NT2/D1 (cell line): Measurements from ENCODE around the gene GLIS1.

Source experiments
- DNase-seq: peaks from one replicate; pipeline ENCODE4 v3.0.0-alpha.2; 2011; ENCODE audit warnings: low read depth, low spot score
- H3K27me3 ChIP-seq: 2 replicates; pipeline ENCODE4 v1.6.0; 2011; ENCODE audit warnings: mild to moderate bottlenecking; ENCODE audit not compliant: insufficient read length, insufficient read depth
- H3K36me3 ChIP-seq: 2 replicates; pipeline ENCODE4 v1.6.1; 2011; ENCODE audit warnings: mild to moderate bottlenecking, low read length, mixed read lengths; ENCODE audit not compliant: insufficient read depth, insufficient read length
- H3K4me1 ChIP-seq: 2 replicates; pipeline ENCODE4 v1.5.1; 2011; ENCODE audit not compliant: insufficient read depth, insufficient read length
- H3K4me3 ChIP-seq: 2 replicates; pipeline ENCODE4 v1.5.1; 2011; ENCODE audit warnings: low read depth; ENCODE audit not compliant: insufficient read length
- H3K9ac ChIP-seq: 2 replicates; pipeline ENCODE4 v1.6.0; 2011; ENCODE audit warnings: low read depth; ENCODE audit not compliant: insufficient read length
- H3K9me3 ChIP-seq: 2 replicates; pipeline ENCODE4 v1.5.1; 2011; ENCODE audit warnings: mild to moderate bottlenecking, low read length; ENCODE audit not compliant: insufficient read depth
- SUZ12 ChIP-seq: IDR thresholded peaks from 2 replicates; pipeline ENCODE4 v1.6.1; 2011; ENCODE audit not compliant: insufficient read length, insufficient read depth; ENCODE audit errors: extremely low read depth
- YY1 ChIP-seq: IDR thresholded peaks from 2 replicates; pipeline ENCODE4 v1.6.1; 2011; ENCODE audit not compliant: insufficient read length, insufficient read depth
- ZNF274 ChIP-seq: IDR thresholded peaks from 2 replicates; pipeline ENCODE4 v1.6.1; 2011; ENCODE audit warnings: mild to moderate bottlenecking, low read depth, low read length

The GLIS1 gene

DNA sequence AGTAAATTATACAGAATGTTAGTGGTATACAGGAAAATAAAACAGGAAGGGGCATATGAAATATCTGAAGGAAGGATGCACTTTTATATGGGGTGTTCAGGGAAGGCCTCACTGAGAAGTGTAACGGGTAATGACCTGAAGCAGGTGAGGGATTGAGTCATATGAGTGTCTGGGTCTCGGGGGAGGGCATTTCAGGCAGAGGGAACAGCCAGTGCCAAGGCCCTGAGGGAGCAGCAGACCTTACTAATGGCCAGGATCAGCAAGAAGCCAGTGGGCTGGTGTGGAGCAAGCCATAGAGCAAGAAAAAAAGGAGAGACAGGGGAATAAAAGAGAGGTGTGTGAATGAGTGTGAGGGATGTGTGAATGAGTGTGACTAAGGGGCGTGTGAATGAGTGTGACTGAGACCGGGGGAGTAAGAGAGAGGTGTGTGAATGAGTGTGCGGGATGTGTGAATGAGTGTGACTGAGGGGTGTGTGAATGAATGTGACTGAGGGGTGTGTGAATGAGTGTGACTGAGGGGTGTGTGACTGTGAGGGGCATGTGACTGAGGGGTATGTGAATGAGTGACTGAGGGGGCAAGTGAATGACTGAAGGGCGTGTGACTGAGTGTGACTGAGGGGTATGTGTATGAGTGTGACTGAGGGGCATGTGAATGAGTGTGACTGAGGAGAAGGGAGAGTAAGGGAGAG lies 107.2 kb downstream of the GLIS1 start:
- H3K9me3 ChIP-seq: no peaks in the 10 kb centered on the region
- TF ChIP-seq SUZ12: no peak
- no peak for TF ChIP-seq ZNF274
- TF ChIP-seq YY1: no peak
- no peaks in the 10 kb centered on the region for H3K27me3 ChIP-seq
- H3K9ac ChIP-seq: no peak overlapping the region
- peaks cover 9% of the 10 kb centered on the region for H3K4me1 ChIP-seq
- no peak for DNase-seq
- H3K36me3 ChIP-seq: no peaks in the 10 kb centered on the region
- no peak overlapping the region for H3K4me3 ChIP-seq

- H3K4me3 ChIP-seq: no peak overlapping the region
- H3K9ac ChIP-seq: no peak overlapping the region
- no peak for DNase-seq
- H3K36me3 ChIP-seq: no peaks in the 10 kb centered on the region
- no peak for TF ChIP-seq YY1
- no peak for TF ChIP-seq SUZ12
- no peak for TF ChIP-seq ZNF274
- no peaks in the 10 kb centered on the region for H3K9me3 ChIP-seq
- peaks cover under 1% of the 10 kb centered on the region for H3K4me1 ChIP-seq
- no peaks in the 10 kb centered on the region for H3K27me3 ChIP-seq
Measured at GRCh38 chr1:53629101-53629691, 109.8 kb downstream of the GLIS1 start.

- Histone ChIP-seq H3K27me3 (no peaks in the 10 kb centered on the region), H3K9ac (no peak overlapping the region), H3K4me1 (no peaks in the 10 kb centered on the region), H3K4me3 (no peak overlapping the region), H3K9me3 (no peaks in the 10 kb centered on the region), H3K36me3 (no peaks in the 10 kb centered on the region)
- DNase-seq: no peak
- TF ChIP-seq ZNF274: no peak
- no peak for TF ChIP-seq YY1
- no peak for TF ChIP-seq SUZ12
Measured at GRCh38 chr1:53628286-53628955, 110.5 kb downstream of the GLIS1 start.

DNA sequence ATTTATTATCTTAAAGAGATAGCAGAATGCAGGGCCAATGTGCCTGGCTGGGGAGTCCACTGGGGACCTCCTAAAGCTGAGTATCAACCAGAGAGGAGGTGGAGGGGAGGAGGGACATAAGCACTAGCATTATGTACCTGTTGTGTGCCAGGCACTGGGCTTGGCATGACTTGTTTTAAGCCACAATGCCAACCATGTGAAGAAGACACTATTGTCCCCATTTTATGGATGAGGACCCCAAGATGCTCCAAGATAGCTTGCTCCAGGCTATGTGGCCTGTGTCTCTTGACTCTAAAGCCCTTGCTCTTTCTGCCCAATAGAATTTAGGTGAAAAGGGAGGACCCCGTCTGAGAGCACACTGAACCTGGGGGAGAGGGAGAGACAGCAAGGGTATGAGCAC lies 111.3 kb downstream of the GLIS1 start:
- no peak overlapping the region for H3K4me3 ChIP-seq
- no peak overlapping the region for H3K9ac ChIP-seq
- H3K27me3 ChIP-seq: no peaks in the 10 kb centered on the region
- TF ChIP-seq SUZ12: no peak
- no peak for TF ChIP-seq ZNF274
- TF ChIP-seq YY1: no peak
- no peaks in the 10 kb centered on the region for H3K4me1 ChIP-seq
- no peaks in the 10 kb centered on the region for H3K9me3 ChIP-seq
- no peak for DNase-seq
- H3K36me3 ChIP-seq: no peaks in the 10 kb centered on the region

GRCh38 chr1:53627031-53627430 lies 111.9 kb downstream of the GLIS1 start:
- Histone ChIP-seq H3K9ac (no peak overlapping the region), H3K4me3 (no peak overlapping the region), H3K9me3 (no peaks in the 10 kb centered on the region), H3K4me1 (no peaks in the 10 kb centered on the region), H3K27me3 (no peaks in the 10 kb centered on the region), H3K36me3 (no peaks in the 10 kb centered on the region)
- DNase-seq: no peak
- TF ChIP-seq SUZ12 (no peak), ZNF274 (no peak), YY1 (no peak)

- DNase-seq: no peak
- Histone ChIP-seq H3K36me3 (no peaks in the 10 kb centered on the region), H3K4me1 (no peaks in the 10 kb centered on the region), H3K9me3 (no peaks in the 10 kb centered on the region), H3K4me3 (no peak overlapping the region), H3K9ac (no peak overlapping the region), H3K27me3 (no peaks in the 10 kb centered on the region)
- TF ChIP-seq SUZ12 (no peak), ZNF274 (no peak), YY1 (no peak)
Measured at GRCh38 chr1:53626616-53627015, 112.3 kb downstream of the GLIS1 start.

DNA sequence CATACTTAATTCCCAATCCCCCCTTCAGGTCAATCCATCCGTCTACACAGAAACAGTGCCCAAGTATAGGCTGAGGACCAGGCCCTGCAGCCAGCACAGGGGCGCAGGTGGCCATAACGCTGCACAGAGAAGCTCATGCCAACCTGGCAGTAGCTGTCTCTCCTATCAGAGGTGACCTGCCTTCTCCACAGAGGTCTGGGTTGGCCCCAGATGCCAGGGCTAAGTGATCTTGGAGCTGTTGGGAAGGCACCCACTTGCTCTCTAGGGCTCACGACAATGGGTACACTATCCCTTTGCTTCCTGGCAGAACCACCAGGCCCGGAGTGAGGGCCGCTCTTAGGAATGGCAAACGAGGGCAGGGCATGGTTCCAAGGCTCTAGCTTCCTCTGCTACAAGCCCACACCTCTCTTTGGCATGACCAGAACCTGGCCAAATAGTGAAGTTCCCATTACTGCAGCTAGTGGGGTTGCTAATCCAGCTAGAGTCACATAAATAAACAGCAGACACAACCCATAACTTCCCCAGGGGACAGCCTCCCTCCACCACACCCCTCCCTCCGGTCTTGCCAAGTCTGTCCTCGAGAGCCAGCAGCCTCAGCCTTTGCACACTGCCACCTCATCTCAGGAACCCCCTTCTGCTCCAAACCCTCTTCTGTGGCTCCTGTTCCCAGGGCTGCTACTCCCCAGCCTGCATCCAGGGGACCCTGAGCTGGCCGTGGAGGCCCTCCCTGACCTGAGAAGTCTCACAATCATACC lies 113.0 kb downstream of the GLIS1 start:
- Histone ChIP-seq H3K4me1 (no peaks in the 10 kb centered on the region), H3K9me3 (no peaks in the 10 kb centered on the region), H3K36me3 (no peaks in the 10 kb centered on the region), H3K4me3 (no peak overlapping the region), H3K27me3 (no peaks in the 10 kb centered on the region), H3K9ac (no peak overlapping the region)
- TF ChIP-seq ZNF274: no peak
- no peak for TF ChIP-seq YY1
- no peak for TF ChIP-seq SUZ12
- DNase-seq: no peak
